ENCODE measurements around the gene FOXD1.
"Not testable (repeated sequence)": the region's sequence is repeated elsewhere in the genome, so short reads cannot be mapped to it uniquely, and the experiment has no call there.

The FOXD1 gene

DNA sequence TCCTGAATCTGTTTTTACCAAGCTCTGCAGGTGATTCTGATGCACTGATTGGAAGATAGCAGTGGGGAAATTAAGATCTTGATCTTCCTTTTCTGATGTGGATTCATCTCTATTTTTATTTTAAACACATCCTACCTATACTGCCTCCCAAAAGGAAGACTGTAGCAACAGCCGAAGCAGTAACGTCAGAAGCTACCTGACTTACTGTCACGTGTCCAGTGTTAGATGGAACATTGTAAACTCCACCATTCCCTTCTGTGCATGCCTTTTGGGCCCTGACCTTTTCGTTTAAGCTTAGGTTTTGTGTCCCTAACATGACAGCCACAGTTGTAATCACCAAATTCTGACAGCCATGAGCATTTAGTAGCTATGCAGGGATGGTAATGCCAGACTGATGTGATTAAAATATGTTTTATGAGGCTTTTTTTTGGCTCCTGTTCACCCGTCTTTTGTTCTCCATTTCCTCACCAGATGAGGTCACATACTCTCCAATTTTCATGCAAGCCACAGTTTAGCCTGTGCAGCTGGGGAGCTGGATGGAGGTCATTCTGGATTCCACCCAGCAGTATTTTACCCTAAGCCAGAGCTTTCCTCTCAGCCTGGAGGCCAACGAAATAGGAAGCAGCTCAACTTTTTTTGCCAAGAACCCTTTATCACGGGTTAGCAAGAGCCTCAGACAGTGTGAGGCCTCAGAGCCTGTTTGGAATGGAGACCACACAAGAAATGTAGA is 15.6 kb upstream of the FOXD1 start:
- DNase-seq (ENCODE audit: low read depth in 2 of 3, low spot score in 2 of 3): no peak

DNA sequence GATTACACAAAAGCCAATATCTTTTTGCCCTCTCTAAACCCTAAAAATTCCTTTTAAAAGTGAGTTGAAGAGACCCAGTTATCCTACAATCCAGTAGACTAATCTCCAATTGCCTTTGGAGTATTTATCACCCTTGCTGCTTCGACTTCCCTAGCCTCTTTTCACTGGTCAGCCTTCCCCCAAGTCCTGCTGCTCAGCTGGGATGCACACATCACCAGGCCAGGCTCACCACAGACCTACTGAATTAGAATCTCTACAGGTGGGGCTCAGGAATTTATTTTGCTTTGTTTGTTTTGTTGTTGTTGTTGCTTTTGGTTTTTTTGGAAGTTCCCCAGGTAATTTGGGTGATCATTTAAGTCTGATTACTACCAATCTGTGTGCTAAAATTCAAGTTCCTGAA is 11.6 kb upstream of the FOXD1 start:
- DNase-seq (ENCODE audit: low read depth in 2 of 3, low spot score in 2 of 3): no peak

DNA sequence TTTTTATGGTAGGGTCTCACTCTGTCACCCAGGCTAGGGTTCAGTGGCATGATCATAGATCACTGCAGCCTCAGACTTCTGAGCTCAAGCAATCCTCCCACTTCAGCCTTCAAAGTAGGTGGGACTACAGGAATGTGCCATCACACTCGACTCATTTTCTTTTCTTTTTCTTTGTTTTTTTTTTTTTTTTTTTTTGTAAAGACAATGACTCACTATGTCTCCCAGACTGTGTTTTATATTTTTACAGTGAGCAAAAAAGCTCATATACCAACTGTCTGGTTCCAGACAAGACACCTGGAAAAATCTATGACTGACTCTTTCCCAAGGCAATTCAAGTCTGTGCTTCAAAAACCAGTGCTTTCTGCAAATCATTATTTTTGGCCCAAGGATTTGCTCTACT is 10.8 kb upstream of the FOXD1 start:
- DNase-seq (ENCODE audit: low read depth in 2 of 3, low spot score in 2 of 3): no peak

DNA sequence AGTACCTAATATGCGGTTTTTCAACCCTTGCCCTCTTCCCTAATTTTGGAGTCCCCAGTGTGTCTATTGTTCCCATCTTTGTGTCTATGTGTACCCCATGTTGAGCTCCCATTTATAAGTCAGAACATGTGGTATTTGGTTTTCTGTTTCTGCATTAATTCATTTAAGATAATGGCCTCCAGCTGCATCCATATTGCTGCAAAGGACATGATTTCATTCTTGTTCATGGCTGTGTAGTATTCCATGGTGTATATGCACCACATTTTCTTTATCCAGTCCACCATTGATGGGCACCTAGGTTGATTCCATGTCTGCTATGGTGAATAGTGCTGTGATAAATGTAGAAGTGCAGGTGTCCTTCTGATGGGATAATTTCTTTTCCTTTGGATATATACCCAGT is 7.9 kb upstream of the FOXD1 start:
- not testable (repeated sequence) for DNase-seq (ENCODE audit: low read depth in 2 of 3, low spot score in 2 of 3)

DNA sequence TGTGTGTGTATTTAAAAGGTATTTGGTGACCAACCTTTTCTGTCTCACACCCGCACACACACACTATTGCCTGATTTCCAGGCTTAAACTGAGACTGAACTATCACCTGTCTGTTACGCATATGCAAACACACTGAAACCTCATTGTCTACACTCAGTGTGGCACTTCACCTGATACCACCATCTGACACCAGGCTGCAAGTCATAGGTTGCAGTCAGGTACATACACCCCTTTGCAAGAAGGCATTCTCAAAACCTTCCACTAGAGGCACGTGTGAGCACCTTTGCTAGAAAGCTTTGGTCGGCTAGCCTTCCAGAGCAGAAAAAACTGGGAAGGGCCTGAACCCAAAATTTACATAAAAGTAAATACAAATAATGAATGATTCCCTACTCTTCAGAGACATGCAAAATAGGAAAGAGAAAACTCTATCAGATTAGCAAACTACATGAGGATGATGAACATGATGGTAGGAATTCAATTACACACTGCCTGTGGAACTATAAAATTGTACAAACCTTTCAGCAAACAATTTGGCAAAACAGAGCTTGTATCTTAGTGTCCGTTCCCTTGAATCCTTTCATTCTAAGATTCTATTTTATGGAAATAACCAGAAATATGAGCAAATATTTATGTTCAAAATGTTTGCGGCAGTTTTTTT is 5.9 kb upstream of the FOXD1 start:
- no peak for DNase-seq (ENCODE audit: low read depth in 2 of 3, low spot score in 2 of 3)

DNA sequence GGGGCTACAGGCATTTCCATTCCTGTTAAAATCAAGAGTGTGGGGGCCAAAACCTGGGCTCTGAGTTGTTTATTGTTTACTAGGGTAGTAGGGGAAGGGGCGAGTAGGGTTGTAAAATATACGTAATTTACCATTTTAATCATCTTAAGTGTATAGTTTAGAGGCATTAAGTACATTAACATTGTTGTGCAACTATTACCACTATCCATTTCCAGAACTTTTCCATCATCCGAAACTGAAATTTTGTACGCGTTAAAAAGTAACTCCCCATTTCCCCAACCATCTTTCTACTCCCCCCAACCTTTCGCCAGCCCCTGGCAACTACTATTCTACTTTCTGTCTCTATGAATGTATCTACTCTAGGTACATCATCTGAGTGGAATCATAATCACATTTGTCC is 3.6 kb upstream of the FOXD1 start:
- no peak for DNase-seq (ENCODE audit: low read depth in 2 of 3, low spot score in 2 of 3)

DNA sequence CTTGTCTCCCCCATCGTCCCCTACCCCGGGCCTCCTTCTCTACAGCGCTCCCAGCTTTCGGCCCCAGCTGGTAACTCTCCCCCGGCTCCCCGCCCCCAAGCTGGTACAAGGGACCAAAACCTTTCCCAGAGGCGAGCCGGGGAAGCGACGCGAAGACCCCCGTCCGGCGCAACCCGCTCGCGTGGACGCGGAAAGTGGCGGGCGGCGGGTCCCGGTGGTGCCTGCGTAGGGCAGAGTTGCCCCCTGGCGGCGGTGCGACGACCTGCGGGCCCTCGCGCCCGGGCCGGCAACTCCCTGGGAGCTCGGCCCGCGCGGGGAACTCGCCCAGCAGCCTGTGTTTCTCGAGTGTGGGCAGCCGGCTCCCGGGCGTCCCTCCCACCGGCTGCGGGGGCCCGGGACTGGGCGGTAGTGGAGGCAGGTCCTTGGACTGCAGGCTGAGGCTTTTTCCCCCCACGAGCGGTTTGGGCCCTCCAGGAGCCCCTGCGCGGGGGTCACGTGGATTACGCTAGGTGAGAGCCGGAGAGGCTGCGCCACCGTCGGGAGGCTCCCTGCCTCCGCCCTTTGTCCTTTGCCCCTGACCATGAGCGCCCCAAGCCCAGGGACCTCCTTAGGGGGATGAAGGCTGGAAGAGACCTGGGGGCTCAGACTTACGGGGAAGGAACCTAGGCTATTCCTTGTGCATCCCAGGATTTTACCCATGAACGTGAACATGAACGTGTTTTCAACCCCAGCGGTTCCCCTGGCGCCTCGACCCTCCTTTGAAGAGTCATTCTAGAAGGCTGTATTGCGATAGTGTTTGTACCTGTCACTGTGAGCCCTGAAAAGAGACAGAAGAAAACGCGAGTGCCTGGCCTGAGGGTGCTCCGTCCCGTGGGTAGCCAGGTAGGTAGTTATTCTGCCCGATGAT is 2.9 kb upstream of the FOXD1 start:
- DNase-seq (ENCODE audit: low read depth in 2 of 3, low spot score in 2 of 3): peak in 2 of 3 experiments; percentile 41 to 55

DNA sequence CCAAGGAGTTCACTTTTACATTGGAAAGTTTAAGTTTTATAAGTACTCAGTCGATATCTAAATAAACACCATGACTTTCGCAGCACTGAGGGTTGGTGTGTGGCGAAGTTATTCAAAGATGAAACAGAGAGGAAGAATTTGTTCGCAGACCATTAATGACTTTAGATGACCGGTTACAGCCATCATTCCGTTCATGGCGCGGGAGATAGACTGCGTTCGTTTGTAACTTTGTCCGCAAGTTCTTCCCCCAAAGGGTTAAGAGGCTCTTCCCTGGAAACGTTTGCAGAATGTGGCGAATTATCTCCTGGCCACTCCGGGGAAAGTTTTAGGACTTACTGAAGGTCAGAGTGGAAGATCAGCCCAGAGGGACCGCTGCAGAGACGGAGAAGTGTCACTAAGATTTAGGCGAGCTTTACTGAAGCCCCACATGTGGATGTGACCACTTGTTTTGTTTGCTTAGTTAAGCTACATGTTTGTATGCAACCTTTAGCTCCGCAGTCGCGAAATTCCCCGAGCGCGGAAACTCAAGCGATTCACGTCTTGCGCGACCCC is 2.2 kb upstream of the FOXD1 start:
- DNase-seq (ENCODE audit: low read depth in 2 of 3, low spot score in 2 of 3): no peak

DNA sequence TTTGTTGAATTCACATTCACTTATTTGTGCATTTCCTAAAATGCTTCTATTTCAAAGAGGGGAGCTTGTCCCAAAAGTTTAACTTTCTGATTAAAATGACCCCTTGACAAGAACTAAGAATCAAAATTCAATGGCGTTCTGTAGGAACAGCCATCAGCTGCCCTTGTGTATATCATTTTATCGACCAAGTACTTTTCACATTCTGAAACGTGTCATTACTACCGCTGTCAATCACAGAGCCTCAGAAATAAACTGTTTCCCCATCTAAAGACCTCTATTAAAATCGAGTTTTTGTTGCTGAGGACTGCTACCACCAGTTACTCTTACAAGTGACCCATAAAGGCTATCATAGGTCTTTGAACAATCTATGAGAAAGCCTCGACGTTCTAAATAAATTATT is 1.6 kb upstream of the FOXD1 start:
- no peak for DNase-seq (ENCODE audit: low read depth in 2 of 3, low spot score in 2 of 3)

DNA sequence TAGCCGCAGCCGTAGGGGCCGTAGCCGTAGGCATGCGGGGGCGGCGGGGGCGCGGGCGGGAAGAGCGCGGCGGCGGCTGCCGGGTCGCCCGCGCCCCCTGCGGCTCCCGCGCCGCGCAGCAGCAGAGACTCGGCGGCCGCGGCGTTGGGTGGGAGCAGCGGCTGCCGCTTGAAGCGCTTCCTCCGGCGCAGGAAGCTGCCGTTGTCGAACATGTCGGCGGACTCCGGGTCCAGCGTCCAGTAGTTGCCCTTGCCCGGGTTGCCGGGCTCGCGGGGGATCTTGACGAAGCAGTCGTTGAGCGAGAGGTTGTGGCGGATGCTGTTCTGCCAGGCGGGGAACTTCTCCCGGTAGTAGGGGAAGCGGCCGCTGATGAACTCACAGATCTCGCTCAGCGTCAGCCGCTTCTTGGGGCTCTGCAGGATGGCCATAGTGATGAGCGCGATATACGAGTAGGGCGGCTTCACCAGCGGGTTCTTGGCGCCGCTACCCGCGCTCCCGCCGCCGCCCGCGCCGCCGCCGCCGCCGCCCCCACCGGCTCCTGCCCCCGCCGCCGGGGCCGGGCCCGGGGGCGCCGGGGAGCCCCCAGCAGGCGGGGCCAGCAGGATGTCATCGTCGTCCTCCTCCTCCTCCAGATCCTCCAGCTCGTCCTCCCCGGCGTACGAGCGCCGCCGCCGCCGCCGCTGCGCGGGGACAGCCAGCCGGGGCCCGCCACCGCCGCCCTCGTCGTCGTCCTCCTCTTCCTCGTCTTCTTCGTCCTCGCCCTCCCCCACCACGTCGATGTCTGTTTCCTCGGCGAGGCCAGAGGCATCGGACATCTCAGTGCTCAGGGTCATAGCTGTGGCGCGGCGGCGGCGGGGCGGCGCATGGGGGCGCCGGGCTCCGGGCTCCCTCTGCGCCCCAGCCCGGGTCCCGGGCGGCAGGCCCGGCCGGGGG is 781 bp downstream of the FOXD1 start:
- DNase-seq (ENCODE audit: low read depth in 2 of 3, low spot score in 2 of 3): no peak

DNA sequence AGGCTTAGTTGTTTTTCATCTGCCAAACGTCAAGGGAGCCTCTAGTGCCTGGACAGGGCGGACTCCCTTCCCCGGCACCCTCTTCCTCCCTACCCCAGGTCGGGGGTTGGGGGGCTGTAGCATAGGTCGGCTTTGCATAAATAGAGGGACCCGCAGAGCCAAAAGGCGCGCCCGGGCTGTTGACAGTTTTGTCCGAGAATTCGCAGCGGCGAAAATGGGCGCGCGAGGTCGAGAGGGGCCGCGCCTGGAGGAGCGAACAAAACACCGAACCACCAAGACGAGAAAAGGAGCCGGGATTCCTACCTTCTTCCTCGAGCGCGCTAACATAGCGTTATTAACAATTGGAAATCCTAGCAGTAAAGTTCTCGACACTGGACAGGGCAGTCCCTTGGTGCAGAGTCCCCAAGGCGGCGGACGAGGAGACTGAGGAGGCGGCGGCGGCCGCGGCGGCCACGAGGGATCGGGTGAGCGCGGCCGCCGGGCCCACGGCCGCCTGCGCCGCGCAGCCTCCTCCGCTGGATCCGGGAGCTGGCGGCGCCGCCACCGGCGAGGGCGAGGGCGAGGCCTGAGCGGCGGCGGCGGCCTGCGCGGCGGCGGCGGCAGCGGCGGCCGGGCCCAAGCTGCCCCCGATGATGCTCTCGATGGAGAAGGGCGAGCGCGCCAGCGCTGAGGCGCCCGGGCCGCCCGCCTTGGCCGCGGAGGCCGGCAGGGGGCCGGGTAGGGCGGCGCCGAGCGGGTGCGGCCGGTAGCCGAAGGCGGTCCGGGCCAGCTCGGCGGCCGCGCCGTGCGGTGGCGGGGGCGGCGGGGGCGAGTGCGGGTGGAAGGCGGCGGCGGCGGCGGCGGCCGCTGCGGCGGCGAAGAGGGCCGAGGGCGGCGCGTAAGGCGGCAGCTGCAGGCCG is 1.7 kb downstream of the FOXD1 start:
- no peak for DNase-seq (ENCODE audit: low read depth in 2 of 3, low spot score in 2 of 3)

DNA sequence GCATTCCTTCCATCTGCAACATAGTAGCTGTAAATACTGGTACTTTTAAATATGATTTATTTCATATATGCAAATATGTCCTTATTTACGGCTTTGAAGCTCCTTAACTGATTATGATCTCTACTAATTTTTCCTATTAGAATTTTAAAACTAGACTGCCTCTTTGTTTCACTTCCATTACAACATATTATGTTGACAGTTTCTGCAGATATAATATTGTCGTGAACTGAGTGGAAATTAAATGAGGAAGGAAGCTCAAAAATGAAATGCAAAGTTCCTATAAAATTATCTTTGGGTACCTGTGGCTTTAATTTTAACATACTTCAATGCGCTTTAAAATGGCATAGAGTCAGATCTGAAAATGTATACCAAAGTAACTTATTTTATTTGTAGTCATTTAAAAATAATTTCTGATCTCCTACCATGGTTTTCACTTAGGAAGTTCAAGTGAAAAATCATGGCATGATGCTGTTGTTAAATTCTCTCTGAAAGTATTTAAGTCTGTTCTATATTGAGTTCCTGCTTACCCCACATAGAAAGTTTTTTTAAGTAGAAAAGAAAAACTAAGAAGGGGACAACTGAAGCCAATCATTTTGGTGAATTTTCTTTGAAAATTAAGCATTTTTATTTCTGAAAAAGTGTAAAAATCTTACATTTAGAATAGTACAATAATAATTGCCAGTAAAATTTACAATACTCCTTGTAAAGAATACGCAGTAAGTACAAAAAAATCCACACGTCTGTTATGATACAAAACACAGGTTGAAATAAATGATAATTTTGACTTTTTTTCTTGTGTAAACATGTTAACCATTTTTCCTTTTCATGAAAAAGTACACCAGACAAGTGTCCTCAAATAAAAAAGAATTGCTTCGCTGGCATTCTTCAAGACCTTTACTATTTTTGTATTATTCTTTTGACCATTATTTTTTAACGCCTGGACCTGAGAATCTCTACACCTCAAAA is 2.6 kb downstream of the FOXD1 start:
- DNase-seq (ENCODE audit: low read depth in 2 of 3, low spot score in 2 of 3): no peak

DNA sequence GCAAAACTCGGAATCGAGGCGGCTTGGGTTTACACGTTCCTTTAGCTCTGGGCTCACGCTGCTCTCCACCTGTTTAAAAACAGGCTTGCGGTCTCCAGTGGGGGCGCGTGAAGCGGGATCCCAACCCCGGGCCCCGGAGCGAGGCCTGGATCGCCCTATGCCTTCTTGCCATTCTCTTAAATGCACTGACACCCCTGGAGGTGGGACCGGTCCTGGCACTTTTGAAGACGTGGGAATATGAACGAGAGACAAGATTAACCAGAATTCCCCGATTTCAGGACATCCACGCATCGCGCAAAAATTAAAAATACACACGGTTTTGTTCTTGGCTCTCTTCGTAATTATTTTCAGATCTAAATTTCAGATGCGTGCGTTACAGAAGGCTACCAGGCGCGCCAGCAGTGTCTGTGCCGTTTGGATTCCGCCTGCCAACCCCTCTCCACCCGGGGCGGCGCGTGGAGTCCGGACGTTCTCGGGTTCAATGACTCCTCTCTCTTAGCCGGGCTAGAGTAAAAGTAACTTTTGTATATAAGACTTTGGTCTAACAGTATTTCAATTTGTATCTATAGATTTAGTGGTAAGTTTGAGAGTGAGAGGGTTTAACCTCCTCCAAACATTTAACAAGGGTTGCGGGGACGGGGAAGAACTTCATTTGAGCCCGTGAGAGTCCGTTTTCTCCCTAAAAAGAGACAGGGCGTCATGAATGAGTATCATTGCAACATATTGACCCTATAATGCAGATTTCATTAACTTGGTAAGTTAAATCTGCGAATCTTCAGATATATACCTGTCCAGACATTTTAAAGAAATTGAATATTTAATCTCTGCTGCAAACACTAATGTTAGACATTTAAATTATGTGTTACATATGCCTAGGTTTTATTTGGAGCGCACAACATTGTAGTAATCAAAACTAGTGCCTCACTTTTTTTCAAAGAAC is 3.8 kb downstream of the FOXD1 start:
- no peak for DNase-seq (ENCODE audit: low read depth in 2 of 3, low spot score in 2 of 3)

DNA sequence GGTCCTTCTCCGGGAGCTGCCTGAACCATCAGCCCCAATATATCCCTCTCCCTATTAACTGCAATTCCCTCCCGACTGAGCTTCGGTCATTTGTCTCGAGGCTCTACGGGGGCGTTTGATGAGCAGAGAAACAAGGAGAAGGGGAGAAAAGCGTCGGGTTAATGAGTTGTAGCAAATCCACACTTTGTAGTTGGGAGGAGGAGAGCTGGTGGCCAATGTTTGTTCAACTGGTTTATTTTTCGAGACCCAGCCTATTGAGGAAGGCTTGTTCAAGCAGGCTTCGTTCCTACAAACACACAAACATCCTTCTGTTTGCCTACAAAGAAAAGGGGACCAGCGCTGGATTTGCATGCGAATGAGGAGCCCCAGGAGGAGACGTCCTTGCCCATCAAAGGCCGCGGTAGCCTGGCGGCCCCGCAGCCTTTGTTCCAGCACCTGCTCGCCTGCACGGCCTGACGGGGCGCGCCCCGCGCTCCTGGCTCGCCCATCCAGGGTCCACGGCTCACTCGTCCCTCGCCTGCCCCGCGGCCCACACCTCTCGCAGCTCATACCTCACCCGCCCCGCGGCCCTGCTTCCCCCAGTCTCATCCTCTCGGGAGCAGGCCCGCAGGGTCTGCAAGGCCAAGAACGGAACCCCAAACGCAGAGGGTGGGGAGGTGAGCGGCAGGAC is 4.6 kb downstream of the FOXD1 start:
- DNase-seq (ENCODE audit: low read depth in 2 of 3, low spot score in 2 of 3): no peak

DNA sequence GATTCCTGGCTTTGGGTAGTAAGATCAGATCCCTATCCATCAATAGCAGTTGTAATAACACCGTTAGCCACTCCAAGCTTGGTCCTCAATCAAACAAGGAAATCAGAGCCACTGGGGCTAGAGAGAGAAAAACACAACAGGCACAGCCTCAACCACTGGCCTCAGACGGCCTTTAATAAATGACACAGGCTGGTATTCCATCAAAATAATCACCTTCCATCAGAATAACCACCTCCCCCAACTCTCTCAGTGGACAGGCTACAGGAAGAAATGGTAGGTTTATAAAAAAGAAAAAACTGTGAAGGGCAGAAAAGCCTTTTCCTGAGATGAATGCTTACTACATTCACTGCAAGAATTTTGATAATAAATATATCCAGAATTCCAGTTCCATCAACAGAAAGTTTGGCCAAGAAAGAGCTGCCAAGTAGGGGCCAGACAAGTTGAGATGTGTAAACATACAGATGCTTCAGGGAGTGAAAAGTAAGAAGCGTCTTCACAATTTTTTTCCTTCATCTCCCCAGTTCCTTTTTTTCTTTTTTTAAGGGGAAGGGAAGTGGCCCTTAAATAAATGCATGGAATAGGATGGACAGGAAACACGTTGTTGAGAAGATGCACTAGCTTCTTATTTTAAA is 5.5 kb downstream of the FOXD1 start:
- DNase-seq (ENCODE audit: low read depth in 2 of 3, low spot score in 2 of 3): no peak

DNA sequence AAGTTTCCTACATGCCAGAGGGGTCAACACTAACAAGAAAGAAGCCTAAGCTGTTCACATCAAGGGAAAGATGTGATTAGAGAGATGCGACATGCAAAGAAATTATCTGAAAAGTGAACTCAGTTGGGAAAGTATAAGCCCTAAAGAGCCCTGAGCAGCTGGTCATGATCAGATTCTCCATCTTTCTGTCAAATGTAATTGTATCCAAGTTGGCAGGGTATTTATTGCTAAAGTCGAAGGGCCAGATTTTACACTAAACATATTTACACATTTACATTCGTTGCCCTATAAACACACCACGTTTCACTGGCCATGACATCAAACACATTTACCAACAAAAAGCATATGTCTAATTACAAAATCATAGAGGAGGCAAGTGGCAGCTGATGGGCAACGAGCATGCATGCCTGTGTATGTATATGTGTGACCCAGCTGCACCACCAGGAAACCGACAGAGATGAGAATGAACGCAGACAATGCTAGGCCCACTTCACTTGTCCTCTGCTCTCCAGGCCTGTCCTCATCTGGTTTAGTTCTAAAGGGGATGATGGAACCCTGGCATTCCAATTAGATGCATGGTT is 6.3 kb downstream of the FOXD1 start:
- no peak for DNase-seq (ENCODE audit: low read depth in 2 of 3, low spot score in 2 of 3)

Measured in activated CD8-positive, alpha-beta memory T cell treated with anti-CD3 and anti-CD28 coated beads for 48 hours (primary cell).